NCI-H774 (cell line): ENCODE data around the gene KPNB1.

ENCODE experiments used
- DNase-seq: peaks from one replicate; lab custom pipeline; 2025; lab: John Stamatoyannopoulos, UW

Gene KPNB1

GRCh38 chr17:47696717-47697642 lies 47.3 kb downstream of the KPNB1 start:
- no peak for DNase-seq

- DNase-seq = no peak
Observed at GRCh38 chr17:47697906-47698711, 48.4 kb downstream of the KPNB1 start.

DNA sequence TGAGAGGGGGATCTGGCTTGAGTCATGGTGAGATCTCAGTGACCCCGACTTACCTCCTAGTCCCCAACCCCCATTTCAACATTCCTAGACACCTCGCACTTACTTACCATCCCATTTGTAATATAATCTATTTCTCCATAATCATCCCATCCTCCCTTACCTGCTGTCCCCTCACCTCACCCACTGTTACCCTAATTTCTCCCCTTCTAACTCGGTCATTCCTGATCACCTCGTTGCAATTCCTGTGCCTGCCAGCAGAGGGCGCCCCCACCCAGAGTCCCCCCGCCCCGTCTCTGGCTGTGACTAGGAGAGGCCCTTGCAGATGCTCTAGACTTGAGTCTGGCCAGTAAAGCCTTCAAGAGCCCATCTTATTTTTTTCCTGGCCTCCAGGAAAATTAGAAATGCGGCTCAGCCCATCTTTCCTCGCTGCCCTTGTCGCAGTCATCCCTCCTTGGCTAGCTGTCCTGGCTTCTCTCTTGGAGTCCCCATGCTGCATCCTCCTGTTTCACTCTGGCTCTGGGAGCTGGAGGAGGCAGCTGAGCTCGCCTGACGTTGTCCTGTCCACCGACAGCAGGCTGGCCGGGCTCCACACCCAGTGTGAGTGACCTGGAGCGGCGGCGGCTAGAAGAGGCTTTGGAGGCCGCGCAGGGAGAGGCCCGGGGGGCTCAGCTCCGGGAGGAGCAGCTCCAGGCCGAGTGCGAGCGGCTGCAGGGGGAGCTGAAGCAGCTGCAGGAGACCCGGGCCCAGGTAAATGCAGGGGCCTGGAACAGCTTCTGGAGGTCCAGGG lies 49.2 kb downstream of the KPNB1 start:
- peak; percentile 20 for DNase-seq

GRCh38 chr17:47699536-47699840 lies 49.8 kb downstream of the KPNB1 start:
- DNase-seq = no peak

DNA sequence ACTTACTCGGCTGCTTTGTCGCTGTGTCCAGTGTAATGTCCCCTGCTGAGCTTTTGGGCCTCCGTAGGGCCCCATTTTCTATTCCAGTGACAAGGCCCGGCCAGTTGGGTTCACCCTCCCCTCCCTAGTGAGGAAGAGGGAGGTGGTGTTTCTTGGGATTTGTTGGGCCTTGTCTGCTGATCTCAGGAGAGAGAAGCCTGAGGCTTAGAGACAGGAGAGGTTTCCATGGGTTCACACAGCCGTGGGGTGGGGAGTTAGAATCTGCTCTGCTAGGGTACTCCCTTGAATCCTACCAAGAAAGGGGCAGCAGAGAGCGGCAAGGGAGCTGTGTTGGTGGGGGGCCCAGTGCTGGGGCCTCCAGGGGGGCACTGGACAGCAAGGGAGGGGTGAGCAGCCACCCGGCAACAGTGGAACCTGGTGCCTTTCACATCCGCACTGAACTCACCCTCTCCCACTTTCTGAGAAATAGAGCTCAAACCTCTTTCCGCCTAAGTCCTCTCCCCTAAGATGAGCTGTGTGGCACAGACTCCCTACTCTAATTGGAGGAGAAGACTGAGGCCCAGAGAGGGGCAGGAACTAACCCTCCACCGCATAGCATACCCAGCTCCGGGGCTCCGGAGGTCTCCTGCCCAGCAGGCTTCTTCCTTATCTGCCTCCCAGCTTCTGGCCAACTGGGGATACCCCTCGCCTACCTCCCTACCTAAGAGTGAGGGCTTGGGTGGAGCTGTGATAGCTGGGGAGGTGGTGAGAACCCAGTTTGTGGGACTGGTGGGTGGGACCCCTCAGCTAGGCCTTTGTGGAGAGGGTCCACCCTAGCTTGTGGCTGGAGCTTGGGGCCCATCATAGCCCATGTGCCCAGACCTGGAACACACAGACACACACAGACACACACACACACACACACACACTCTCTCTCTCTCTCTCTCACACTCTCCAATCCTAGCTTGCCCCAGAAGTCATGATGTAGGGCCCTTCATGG lies 51.0 kb downstream of the KPNB1 start:
- no peak for DNase-seq

- DNase-seq = no peak
Observed at GRCh38 chr17:47701608-47702007, 51.9 kb downstream of the KPNB1 start.

GRCh38 chr17:47702391-47702995 lies 52.8 kb downstream of the KPNB1 start:
- no peak for DNase-seq

GRCh38 chr17:47703191-47703591 lies 53.5 kb downstream of the KPNB1 start:
- DNase-seq = no peak

GRCh38 chr17:47703671-47704070 lies 54.0 kb downstream of the KPNB1 start:
- DNase-seq = no peak

- DNase-seq = no peak
Observed at GRCh38 chr17:47704116-47704515, 54.4 kb downstream of the KPNB1 start.

GRCh38 chr17:47704736-47705135 lies 55.0 kb downstream of the KPNB1 start:
- no peak for DNase-seq

DNA sequence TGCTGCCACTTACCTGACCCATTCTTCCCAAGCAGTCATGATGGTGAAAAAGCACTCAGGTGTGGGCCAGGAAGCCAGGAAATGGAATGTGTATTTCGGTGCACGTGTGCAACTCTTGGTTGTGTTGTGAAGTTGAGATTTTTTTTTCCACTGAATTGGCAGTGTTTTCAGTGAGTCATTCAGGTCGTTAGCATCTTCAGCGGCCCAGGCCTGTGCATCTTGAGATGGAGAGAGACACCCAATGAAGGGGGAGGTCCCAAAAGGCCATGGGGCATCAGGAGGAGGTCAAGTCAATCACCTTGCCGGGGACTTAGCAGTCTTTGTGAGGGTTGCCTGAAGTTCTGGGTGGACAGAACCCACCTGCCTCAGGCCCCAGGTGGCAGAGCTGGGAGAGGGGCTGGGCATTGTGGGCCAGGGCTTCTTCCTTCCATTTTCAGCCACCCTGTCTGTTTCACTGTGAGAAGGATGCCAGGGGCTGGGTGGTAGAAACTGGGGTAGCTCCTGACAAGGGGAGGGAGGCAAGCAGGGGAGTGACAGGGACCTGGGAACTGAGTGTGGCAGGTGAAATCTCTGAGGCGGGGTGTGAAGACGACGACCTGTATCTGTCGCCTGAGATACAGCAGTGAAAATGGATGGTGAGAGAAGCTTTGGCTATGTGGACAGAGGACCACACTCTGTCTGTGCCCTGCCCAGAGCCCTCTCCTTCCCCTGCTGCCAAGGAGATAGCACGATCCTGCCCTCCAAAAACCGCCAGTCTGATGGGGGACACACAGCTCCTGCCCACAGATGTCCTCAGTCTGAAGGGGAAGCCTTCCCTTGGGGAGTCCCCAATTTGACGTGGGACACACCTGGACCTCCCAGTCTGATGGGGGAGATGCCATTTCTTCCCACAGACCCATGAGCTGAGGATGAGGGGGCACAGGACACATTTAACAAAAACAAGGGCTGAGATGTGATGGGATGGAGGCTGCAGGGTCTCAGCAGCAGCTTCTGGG lies 56.1 kb downstream of the KPNB1 start:
- no peak for DNase-seq

DNA sequence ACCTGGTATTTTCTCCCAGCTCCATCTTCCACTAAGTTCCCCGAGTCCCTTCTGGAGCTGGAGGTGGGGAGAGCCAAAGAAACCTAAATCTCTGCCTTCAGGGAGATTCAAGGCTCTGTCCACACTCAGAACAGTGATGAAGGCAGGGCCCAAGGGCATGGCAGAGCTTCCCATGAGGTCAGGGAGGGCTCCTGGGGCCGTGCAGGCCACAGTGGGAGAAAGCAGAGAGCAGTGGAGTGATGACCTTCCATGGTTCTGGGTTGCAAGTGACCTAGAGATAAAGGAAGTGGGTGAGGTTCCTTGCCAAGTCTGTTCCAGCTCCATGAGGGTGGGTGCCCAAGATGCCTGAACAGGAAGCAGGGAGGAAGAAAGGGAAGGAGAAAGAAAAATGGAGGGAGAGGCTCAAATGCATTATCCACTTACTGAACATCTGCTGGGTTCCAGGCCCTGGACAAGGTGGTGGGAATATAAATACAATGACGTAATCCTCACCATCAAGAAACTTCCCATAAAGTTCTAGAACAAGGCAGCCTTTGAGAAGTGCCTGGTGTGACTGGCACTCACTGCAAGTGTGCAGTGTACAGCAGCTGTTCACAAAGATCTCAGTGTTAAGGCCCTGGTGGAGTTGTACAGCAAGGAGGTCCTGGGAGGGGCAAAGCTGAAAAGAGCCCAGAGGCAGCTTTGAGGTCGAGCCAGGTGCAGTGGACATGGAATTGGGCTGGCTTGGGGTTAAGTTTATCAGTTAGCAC lies 57.5 kb downstream of the KPNB1 start:
- DNase-seq = no peak

DNA sequence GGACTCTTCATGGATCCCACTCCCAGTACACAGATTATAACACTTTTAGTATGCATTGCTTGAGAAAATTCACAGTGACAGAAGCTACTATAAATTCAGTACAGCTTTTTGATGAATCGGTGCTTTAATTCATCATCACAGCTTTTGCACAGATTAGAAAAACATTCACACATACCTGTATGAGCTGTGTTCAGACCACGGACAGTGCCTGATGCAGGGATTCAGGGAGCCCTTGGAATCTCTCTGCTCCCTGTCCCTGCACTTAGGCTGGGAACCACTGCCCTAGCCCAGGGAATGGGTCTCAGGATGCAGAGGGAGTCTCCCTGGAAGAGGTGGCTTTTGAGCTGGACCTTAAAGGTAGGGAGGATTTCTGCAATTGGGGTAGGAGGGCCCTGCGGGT lies 58.2 kb downstream of the KPNB1 start:
- DNase-seq = no peak

DNA sequence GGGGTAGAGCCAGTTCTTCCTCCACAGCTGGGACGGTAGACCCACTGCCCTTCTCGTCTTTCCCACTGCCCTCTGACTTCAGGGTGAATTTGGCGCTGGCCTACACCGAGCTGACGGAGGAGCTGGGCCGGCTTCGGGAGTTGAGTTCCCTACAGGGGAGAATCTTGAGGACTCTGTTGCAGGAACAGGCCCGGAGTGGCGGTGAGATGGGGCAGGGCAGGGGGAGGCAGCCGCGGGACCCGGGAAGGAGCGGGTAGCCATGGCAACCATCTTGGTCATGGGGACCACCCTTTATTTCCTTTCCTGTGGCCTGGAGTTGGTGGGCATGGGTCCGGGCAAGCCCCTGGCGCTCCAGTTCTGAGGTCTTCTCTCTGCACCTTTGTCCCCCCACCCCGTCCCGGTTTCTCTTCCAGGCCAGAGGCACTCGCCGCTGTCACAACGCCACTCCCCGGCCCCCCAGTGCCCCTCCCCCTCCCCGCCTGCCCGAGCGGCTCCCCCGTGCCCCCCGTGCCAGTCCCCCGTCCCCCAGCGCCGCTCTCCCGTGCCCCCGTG lies 58.7 kb downstream of the KPNB1 start:
- no peak for DNase-seq

GRCh38 chr17:47708864-47709541 lies 59.3 kb downstream of the KPNB1 start:
- no peak for DNase-seq

DNA sequence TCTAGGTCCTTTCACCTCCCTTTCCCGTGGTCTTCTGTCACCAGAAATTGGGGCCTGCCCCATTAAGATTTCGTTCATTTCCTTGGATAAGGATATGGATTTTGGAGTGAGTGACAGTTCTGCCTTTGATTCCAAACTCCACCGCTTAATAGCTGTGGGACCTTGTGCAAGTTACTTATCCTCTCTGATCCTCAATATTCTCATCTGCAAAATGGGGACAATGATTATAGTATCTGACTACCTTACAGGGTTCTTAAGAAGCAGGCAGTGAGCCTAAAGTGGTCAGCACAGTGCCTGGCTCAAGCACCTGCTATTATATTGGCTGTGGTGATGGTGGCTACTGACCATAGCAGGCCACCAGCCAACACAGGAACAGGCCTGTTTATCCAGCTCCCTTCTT lies 59.9 kb downstream of the KPNB1 start:
- DNase-seq = no peak
